A549 (cell line): Measurements from ENCODE around the gene PCGF1.

Experiments used
- CTCF ChIP-seq: fragments of >200 bp; sonication (Bioruptor Twin); formaldehyde crosslinking; IDR thresholded peaks from 3 replicates; pipeline ENCODE4 v1.5.1; 2016
- EP300 ChIP-seq, 2 experiments: fragments of >200 bp; sonication (Bioruptor Twin); formaldehyde crosslinking; IDR thresholded peaks; 2 replicates in 1 of 2; 3 replicates in 1 of 2; pipeline ENCODE4 v1.6.1; 2016 to 2017
- JUN ChIP-seq, 2 experiments: fragments of >200 bp; sonication (Bioruptor Twin); formaldehyde crosslinking; IDR thresholded peaks; 2 replicates in 1 of 2; 3 replicates in 1 of 2; pipeline ENCODE4 v1.6.1; 2016 to 2017
- KDM1A ChIP-seq: fragments of 200-600 bp; sonication (generic); IDR thresholded peaks from 2 replicates; pipeline ENCODE4 v1.6.1; 2016; ENCODE audit warnings: low read depth, mild to moderate bottlenecking
- KDM5A ChIP-seq: fragments of 200-600 bp; sonication (generic); IDR thresholded peaks from 2 replicates; pipeline ENCODE4 v1.6.1; 2016; ENCODE audit warnings: antibody characterized with exemption, mild to moderate bottlenecking
- MAX ChIP-seq: IDR thresholded peaks from 2 replicates; pipeline ENCODE4 v1.6.1; 2012
- POLR2A ChIP-seq: IDR thresholded peaks from 2 replicates; pipeline ENCODE4 v1.6.1; 2012; ENCODE audit warnings: mild to moderate bottlenecking, low read length
- RAD21 ChIP-seq, 2 experiments: fragments of >200 bp in 1 of 2; sonication (Bioruptor Twin) in 1 of 2; formaldehyde crosslinking in 1 of 2; IDR thresholded peaks in 1 of 2; conservative IDR thresholded peaks in 1 of 2; 2 replicates in 1 of 2; 3 replicates in 1 of 2; pipeline ENCODE4 v1.6.1; 2012 to 2018; ENCODE audit warnings: inconsistent platforms in 1 of 2
- SMC3 ChIP-seq: fragments of >200 bp; sonication (Bioruptor Twin); formaldehyde crosslinking; IDR thresholded peaks from 3 replicates; pipeline ENCODE4 v1.6.1; 2018; ENCODE audit warnings: inconsistent platforms
- USF2 ChIP-seq: fragments of 450-650 bp; IDR thresholded peaks from 2 replicates; pipeline ENCODE4 v1.6.1; 2014; ENCODE audit warnings: antibody characterized with exemption
- ZSCAN20 ChIP-seq: fragments of 250-450 bp; sonication (Bioruptor Pico); IDR thresholded peaks from 2 replicates; pipeline ENCODE4 v1.8.0; 2022; ENCODE audit warnings: mild to moderate bottlenecking, moderate library complexity

GRCh38 chr2:74535440-74535965 is 28.0 kb upstream of the PCGF1 start:
- no peak for TF ChIP-seq KDM5A
- TF ChIP-seq RAD21 (conservative IDR thresholded peaks at IDR 0.05 in 1 of 2, IDR thresholded peaks at IDR 0.05 in 1 of 2) = no peak
- TF ChIP-seq CTCF = no peak
- TF ChIP-seq USF2 = no peak
- no peak for TF ChIP-seq JUN (IDR thresholded peaks at IDR 0.05)
- TF ChIP-seq POLR2A = no peak
- TF ChIP-seq KDM1A = no peak
- TF ChIP-seq EP300 (IDR thresholded peaks at IDR 0.05) = no peak
- TF ChIP-seq ZSCAN20 (CRISPR knock-in tag) = no peak
- TF ChIP-seq SMC3 = no peak
- no peak for TF ChIP-seq MAX
